ENCODE results near the gene WASF3.

GRCh38 chr13:26594363-26594762 lies 36.9 kb downstream of the WASF3 start:
- TF ChIP-seq CTCF (IDR thresholded peaks at IDR 0.05; ENCODE audit: low read depth, low read length) (no peak), EZH2phosphoT487 (IDR thresholded peaks at IDR 0.05; ENCODE audit: low read depth) (no peak)
